ENCODE measurements around the gene SS18L1. TPM values are rescaled to one million over a fixed set of nuclear protein-coding genes. Genes with fewer than 3 reads are reported as not detected.

The SS18L1 gene
- total RNA-seq, 1 experiment from 2014 or later = 17.9 TPM

GRCh38 chr20:62228982-62229545 is 85.5 kb downstream of the SS18L1 start:
- Histone ChIP-seq H2AFZ (ENCODE audit: low read length) (no peak overlapping the region), H3K36me3 (ENCODE audit: low read depth, low read length) (no peaks in the 10 kb centered on the region), H3K27me3 (ENCODE audit: low read length) (peaks cover 4% of the 10 kb centered on the region; the same call in 1 of the 2 replicates), H3K9ac (ENCODE audit: low read length) (no peak overlapping the region), H3F3A (ENCODE audit: low read length, unreplicated experiment) (no peaks in the 10 kb centered on the region), H3K79me2 (ENCODE audit: low read length) (no peaks in the 10 kb centered on the region), H3K9me2 (replicated peaks; ENCODE audit: low read length) (no peaks in the 10 kb centered on the region), H3K4me2 (ENCODE audit: low read length) (no peak overlapping the region), H3K27ac (ENCODE audit: low read length) (no peak overlapping the region), H4K20me1 (ENCODE audit: low read length) (no peaks in the 10 kb centered on the region), H3K4me3 (ENCODE audit: low read length) (no peak overlapping the region), H3K9me3 (ENCODE audit: low read length) (no peaks in the 10 kb centered on the region), H3K4me1 (ENCODE audit: insufficient read depth, low read length) (peaks cover 6% of the 10 kb centered on the region; the same call in 1 of the 2 replicates)
- DNase-seq (no peak), ATAC-seq (no peak)
- intact Hi-C loops (cut with micrococcal nuclease) = no loop called here
- TF ChIP-seq CTCF (conservative IDR thresholded peaks at IDR 0.05; ENCODE audit: low read depth, low read length) = no peak
- no peak for TF ChIP-seq EZH2phosphoT487 (IDR thresholded peaks at IDR 0.05; ENCODE audit: borderline replicate concordance, low read length)
- TF ChIP-seq EZH2 (IDR thresholded peaks at IDR 0.05; ENCODE audit: low read length, unreplicated experiment) = no peak
- ChIA-PET POLR2A (ENCODE audit: unreplicated experiment) (no interaction called here), CTCF (no interaction called here)
- no TSS peak for BruUV-seq (replicated peaks)

DNA sequence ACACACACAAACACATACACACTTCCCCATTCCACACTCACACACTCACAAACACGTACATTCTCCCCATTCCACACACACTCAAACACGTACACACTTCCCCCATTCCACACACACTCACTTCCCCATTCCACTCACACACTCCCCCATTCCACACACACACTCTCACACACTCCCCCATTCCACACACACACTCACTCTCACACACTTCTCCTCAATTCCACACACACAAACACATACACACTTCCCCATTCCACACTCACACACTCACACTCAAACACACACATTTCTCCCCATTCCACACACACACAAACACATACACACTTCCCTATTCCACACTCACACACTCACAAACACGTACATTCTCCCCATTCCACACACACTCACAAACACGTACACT is 86.1 kb downstream of the SS18L1 start:
- no peaks in the 10 kb centered on the region for H3K79me2 ChIP-seq (ENCODE audit: low read length)
- CTCF ChIA-PET = no interaction called here
- no peaks in the 10 kb centered on the region for H3F3A ChIP-seq (ENCODE audit: low read length, unreplicated experiment)
- H4K20me1 ChIP-seq (ENCODE audit: low read length) = no peaks in the 10 kb centered on the region
- H3K9ac ChIP-seq (ENCODE audit: low read length) = no peak overlapping the region
- TF ChIP-seq EZH2phosphoT487 (IDR thresholded peaks at IDR 0.05; ENCODE audit: borderline replicate concordance, low read length) = no peak
- no peak for TF ChIP-seq EZH2 (IDR thresholded peaks at IDR 0.05; ENCODE audit: low read length, unreplicated experiment)
- TF ChIP-seq CTCF (conservative IDR thresholded peaks at IDR 0.05; ENCODE audit: low read depth, low read length) = no peak
- no TSS peak for BruUV-seq (replicated peaks)
- POLR2A ChIA-PET (ENCODE audit: unreplicated experiment) = no interaction called here
- no peaks in the 10 kb centered on the region for H3K36me3 ChIP-seq (ENCODE audit: low read depth, low read length)
- DNase-seq (no peak), ATAC-seq (no peak)
- no peak overlapping the region for H3K4me2 ChIP-seq (ENCODE audit: low read length)
- no peak overlapping the region for H2AFZ ChIP-seq (ENCODE audit: low read length)
- H3K9me3 ChIP-seq (ENCODE audit: low read length) = no peaks in the 10 kb centered on the region
- no peak overlapping the region for H3K4me3 ChIP-seq (ENCODE audit: low read length)
- intact Hi-C loops (cut with micrococcal nuclease) = no loop called here
- H3K27me3 ChIP-seq (ENCODE audit: low read length) = peaks cover 4% of the 10 kb centered on the region; the same call in 1 of the 2 replicates
- no peaks in the 10 kb centered on the region for H3K9me2 ChIP-seq (replicated peaks; ENCODE audit: low read length)
- peaks cover 6% of the 10 kb centered on the region; the same call in 1 of the 2 replicates for H3K4me1 ChIP-seq (ENCODE audit: insufficient read depth, low read length)
- no peak overlapping the region for H3K27ac ChIP-seq (ENCODE audit: low read length)

- no peaks in the 10 kb centered on the region for H3K79me2 ChIP-seq (ENCODE audit: low read length)
- BruUV-seq (replicated peaks) = no TSS peak
- CTCF ChIA-PET = no interaction called here
- H3K27me3 ChIP-seq (ENCODE audit: low read length) = no peaks in the 10 kb centered on the region
- TF ChIP-seq EZH2 (IDR thresholded peaks at IDR 0.05; ENCODE audit: low read length, unreplicated experiment) = no peak
- TF ChIP-seq EZH2phosphoT487 (IDR thresholded peaks at IDR 0.05; ENCODE audit: borderline replicate concordance, low read length) = no peak
- no peak for TF ChIP-seq CTCF (conservative IDR thresholded peaks at IDR 0.05; ENCODE audit: low read depth, low read length)
- H3K9ac ChIP-seq (ENCODE audit: low read length) = no peak overlapping the region
- H3K4me3 ChIP-seq (ENCODE audit: low read length) = no peak overlapping the region
- ATAC-seq (no peak), DNase-seq (no peak)
- H3K4me2 ChIP-seq (ENCODE audit: low read length) = no peak overlapping the region
- no peak overlapping the region for H2AFZ ChIP-seq (ENCODE audit: low read length)
- POLR2A ChIA-PET (ENCODE audit: unreplicated experiment) = no interaction called here
- H3K27ac ChIP-seq (ENCODE audit: low read length) = no peak overlapping the region
- H4K20me1 ChIP-seq (ENCODE audit: low read length) = no peaks in the 10 kb centered on the region
- intact Hi-C loops (cut with micrococcal nuclease) = no loop called here
- no peaks in the 10 kb centered on the region for H3K9me2 ChIP-seq (replicated peaks; ENCODE audit: low read length)
- H3K9me3 ChIP-seq (ENCODE audit: low read length) = no peaks in the 10 kb centered on the region
- H3K36me3 ChIP-seq (ENCODE audit: low read depth, low read length) = no peaks in the 10 kb centered on the region
- peaks cover 6% of the 10 kb centered on the region; the same call in 1 of the 2 replicates for H3K4me1 ChIP-seq (ENCODE audit: insufficient read depth, low read length)
- H3F3A ChIP-seq (ENCODE audit: low read length, unreplicated experiment) = no peaks in the 10 kb centered on the region
Observed at GRCh38 chr20:62230276-62230675, 86.7 kb downstream of the SS18L1 start.
